K562 (cell line): ENCODE results near the gene RPL7A. TPM values are rescaled to one million over a fixed set of nuclear protein-coding genes. Genes with fewer than 3 reads are reported as not detected.

Source experiments
- CAMTA2 ChIP-seq: fragments of 250-450 bp; sonication (Bioruptor Pico); conservative IDR thresholded peaks from 2 replicates; pipeline ENCODE4 v1.5.1; 2022
- CHD1 ChIP-seq: fragments of 200-600 bp; sonication (generic); IDR thresholded peaks from one replicate; pipeline ENCODE4 v1.6.1; 2012; ENCODE audit warnings: mild to moderate bottlenecking, moderate library complexity, low read length, inconsistent platforms
- ELF4 ChIP-seq: fragments of 450-650 bp; formaldehyde crosslinking; IDR thresholded peaks from 2 replicates; pipeline ENCODE4 v1.4.0; 2022; ENCODE audit warnings: missing genetic modification characterization
- FOXP1 ChIP-seq: sonication (generic); formaldehyde crosslinking; IDR thresholded peaks from 2 replicates; pipeline ENCODE4 v1.8.0; 2022; ENCODE audit warnings: mild to moderate bottlenecking, missing genetic modification reagents
- HBP1 ChIP-seq: fragments of 450-650 bp; formaldehyde crosslinking; IDR thresholded peaks from 2 replicates; pipeline ENCODE4 v1.4.0; 2022; ENCODE audit warnings: missing genetic modification characterization
- HDAC1 ChIP-seq, 2 experiments: fragments of 450-650 bp; IDR thresholded peaks; 2 replicates each; pipeline ENCODE4 v1.6.1; 2016 to 2017; ENCODE audit warnings: inconsistent platforms in 1 of 2, mild to moderate bottlenecking in 1 of 2, moderate library complexity in 1 of 2
- ILF3 ChIP-seq: fragments of 450-650 bp; IDR thresholded peaks from 2 replicates; pipeline ENCODE4 v1.6.1; 2018; ENCODE audit warnings: antibody characterized with exemption, mild to moderate bottlenecking, moderate library complexity, borderline replicate concordance
- KDM2B ChIP-seq: fragments of 250-450 bp; sonication (Bioruptor Pico); IDR thresholded peaks from 2 replicates; pipeline ENCODE4 v1.8.0; 2021; ENCODE audit warnings: mild to moderate bottlenecking, moderate library complexity
- L3MBTL2 ChIP-seq: fragments of 450-650 bp; IDR thresholded peaks from 2 replicates; pipeline ENCODE4 v1.6.1; 2016; ENCODE audit warnings: mild to moderate bottlenecking, moderate library complexity
- NFXL1 ChIP-seq: fragments of 450-650 bp; formaldehyde crosslinking; IDR thresholded peaks from 2 replicates; pipeline ENCODE4 v1.4.0; 2021; ENCODE audit warnings: mild to moderate bottlenecking
- NR2C1 ChIP-seq, 2 experiments: fragments of 450-650 bp; IDR thresholded peaks; 2 replicates each; pipeline ENCODE4 v1.6.1; 2017; ENCODE audit warnings: mild to moderate bottlenecking in 2 of 2, antibody characterized with exemption in 1 of 2, inconsistent platforms in 1 of 2, missing compliant biosample characterization in 1 of 2, missing genetic modification characterization in 1 of 2
- PHB2 ChIP-seq: fragments of 450-650 bp; IDR thresholded peaks from 2 replicates; pipeline ENCODE4 v1.6.1; 2017; ENCODE audit warnings: low read depth
- SLC30A9 ChIP-seq: fragments of 250-450 bp; sonication (Bioruptor Pico); IDR thresholded peaks from 2 replicates; pipeline ENCODE4 v1.8.0; 2022; ENCODE audit warnings: mild to moderate bottlenecking, moderate library complexity
- TEAD1 ChIP-seq, 2 experiments: fragments of 450-650 bp in 1 of 2; sonication (generic) in 1 of 2; formaldehyde crosslinking; IDR thresholded peaks; 2 replicates each; pipeline versions ENCODE4 v1.4.0 to v1.8.0; 2020 to 2022; ENCODE audit warnings: mild to moderate bottlenecking in 2 of 2, missing genetic modification reagents in 1 of 2
- TOE1 ChIP-seq, 2 experiments: fragments of 450-650 bp in 1 of 2; sonication (generic) in 1 of 2; formaldehyde crosslinking in 1 of 2; IDR thresholded peaks; 2 replicates each; pipeline versions ENCODE4 v1.7.1 to v1.8.0; 2016 to 2022; ENCODE audit warnings: borderline replicate concordance in 2 of 2, mild to moderate bottlenecking in 2 of 2, antibody characterized with exemption in 1 of 2, inconsistent platforms in 1 of 2, low read depth in 1 of 2, missing genetic modification reagents in 1 of 2, moderate library complexity in 1 of 2
- ZNF174 ChIP-seq: fragments of 250-450 bp; sonication (Bioruptor Pico); IDR thresholded peaks from 2 replicates; pipeline ENCODE4 v1.4.0; 2020; ENCODE audit warnings: mild to moderate bottlenecking
- ZNF24 ChIP-seq: fragments of 450-650 bp; IDR thresholded peaks from 2 replicates; pipeline ENCODE4 v1.6.1; 2016
- ZNF274 ChIP-seq: IDR thresholded peaks from 2 replicates; pipeline ENCODE4 v1.6.1; 2011; ENCODE audit warnings: low read depth, mild to moderate bottlenecking, low read length, moderate library complexity, borderline replicate concordance
- ZNF592 ChIP-seq: fragments of 450-650 bp; IDR thresholded peaks from 2 replicates; pipeline ENCODE4 v1.6.1; 2017; ENCODE audit warnings: antibody characterized with exemption, mild to moderate bottlenecking
- polyA plus RNA-seq, 8 experiments: library from polyadenylated mRNA; depleted of rRNA in 4 of 8; stranded (reverse) in 5 of 8; unstranded in 3 of 8; fragments of >200 nt; fragmentation: Nextera tagmentation in 2 of 8; fragmentation: Illumina TruSeq in 1 of 8; extraction: Ambion mirVana in 2 of 8; extraction: Trizol in 1 of 8; gene quantifications; 2 replicates each; pipeline versions ENCODE4 v1.2.1 to v1.2.3, GENCODE V29; 2011 to 2014; ENCODE audit warnings: inconsistent platforms in 1 of 8, missing spikeins in 1 of 8
- total RNA-seq, 7 experiments: library from RNA; depleted of rRNA in 6 of 7; stranded (reverse); fragments of >200 nt in 6 of 7; fragmentation: Illumina TruSeq in 2 of 7; extraction: Trizol in 2 of 7; gene quantifications; 2 replicates each; pipeline versions ENCODE4 v1.2.1 to v1.2.3, GENCODE V29; 2011 to 2021; ENCODE audit warnings: low replicate concordance in 1 of 7

The RPL7A gene
- total and polyA plus RNA-seq, 9 of the 15 experiments (the other 6 are each of a cell fraction or from before 2014, with no cell fraction given): 1,935 to 3,760 (median 2,652) TPM

GRCh38 chr9:133348718-133349573 is 928 bp downstream of the RPL7A start (continued):
- TF ChIP-seq ELF4 (CRISPR knock-in tag): 0 out of 2 replicates have a peak, but pooled peaks have one; percentile 63
- TF ChIP-seq KDM2B: no peak
- TF ChIP-seq ZNF592: no peak
- TF ChIP-seq FOXP1 (CRISPR knock-in tag): peak; percentile 59; the same call in 1 of the 2 replicates
- TF ChIP-seq SLC30A9 (CRISPR knock-in tag): no peak
- TF ChIP-seq ZNF274: no peak
- TF ChIP-seq ZNF174 (CRISPR knock-in tag): no peak
- no peak; a peak in 1 of 4 replicates for TF ChIP-seq TEAD1 (CRISPR knock-in tag; IDR thresholded peaks at IDR 0.05)
- TF ChIP-seq CAMTA2: no peak
- TF ChIP-seq PHB2: no peak
- TF ChIP-seq NFXL1: no peak
- peak; percentile 82 for TF ChIP-seq CHD1
- no peak for TF ChIP-seq ZNF24
- 0 out of 2 replicates have a peak, but pooled peaks have one; percentile 8 for TF ChIP-seq TOE1 (IDR thresholded peaks at IDR 0.05; ENCODE audit: borderline replicate concordance)
- no peak for TF ChIP-seq TOE1 (CRISPR knock-in tag; IDR thresholded peaks at IDR 0.05; ENCODE audit: borderline replicate concordance, low read depth)
- TF ChIP-seq L3MBTL2: no peak
- TF ChIP-seq HBP1 (CRISPR knock-in tag): 0 out of 2 replicates have a peak, but pooled peaks have one; percentile 60
- TF ChIP-seq HDAC1 (IDR thresholded peaks at IDR 0.05): 0 out of 4 replicates have a peak, but pooled peaks of 1 of the 2 experiments have one; percentile 8
- TF ChIP-seq ILF3: peak; percentile 51; the same call in 1 of the 2 replicates
- no peak for TF ChIP-seq NR2C1 (IDR thresholded peaks at IDR 0.05)
- no peak for TF ChIP-seq NR2C1 (tag; IDR thresholded peaks at IDR 0.05)
